IMR-90 (cell line): ENCODE results near the gene NRP2. TPM values are rescaled to one million over a fixed set of nuclear protein-coding genes. Genes with fewer than 3 reads are reported as not detected.

Experiments
- ATAC-seq: fragments of 200-7000 bp; cut with Tn5 transposase; 2 replicates; pipeline ENCODE4 v1.9.1; 2020; ENCODE audit warnings: low read depth, mild to moderate bottlenecking, moderate library complexity
- BruUV-seq: library from RNA; stranded (reverse); fragments of 400-500 nt; replicated peaks from 2 replicates; lab custom pipeline; 2021; lab: Mats Ljungman, UMichigan
- CTCF ChIA-PET: fragments of 300-600 bp; formaldehyde crosslinking; extraction: SDS; loops from one replicate; lab custom pipeline; 2021; ENCODE audit warnings: antibody characterized with exemption; lab: Yijun Ruan, JAX
- POLR2A ChIA-PET: fragments of 300-600 bp; sonication (Branson Sonifier 250); formaldehyde crosslinking; loops from one replicate; lab custom pipeline; 2022; ENCODE audit warnings: antibody characterized with exemption; ENCODE audit not compliant: unreplicated experiment; lab: Charles Lee
- DNase-seq: peaks from one replicate; pipeline ENCODE4 v3.0.0; 2013
- H2AFZ ChIP-seq: replicated peaks from 2 replicates; pipeline ENCODE3; 2013; ENCODE audit warnings: low read length, mild to moderate bottlenecking; ENCODE audit not compliant: poor library complexity
- H2AK5ac ChIP-seq: 2 replicates; pipeline ENCODE4 v1.6.1; 2013; ENCODE audit warnings: low read depth, low read length, inconsistent platforms
- H2AK9ac ChIP-seq: replicated peaks from 2 replicates; pipeline ENCODE3; 2013; ENCODE audit warnings: mild to moderate bottlenecking, low read depth, low read length, moderate library complexity; ENCODE audit not compliant: poor library complexity
- H2BK120ac ChIP-seq: 2 replicates; pipeline ENCODE4 v1.6.1; 2013; ENCODE audit warnings: low read depth, low read length, inconsistent platforms
- H2BK15ac ChIP-seq: 3 replicates; pipeline ENCODE4 v1.6.1; 2013; ENCODE audit warnings: low read depth, low read length, inconsistent platforms
- H2BK20ac ChIP-seq: 2 replicates; pipeline ENCODE4 v1.6.1; 2013; ENCODE audit warnings: low read depth, mild to moderate bottlenecking, inconsistent platforms, low read length, moderate library complexity
- H2BK5ac ChIP-seq: 2 replicates; pipeline ENCODE4 v1.6.1; 2013; ENCODE audit warnings: mild to moderate bottlenecking, low read depth, low read length, inconsistent platforms; ENCODE audit not compliant: poor library complexity, severe bottlenecking
- H3K14ac ChIP-seq: replicated peaks from 2 replicates; pipeline ENCODE4 v1.6.1; 2013; ENCODE audit warnings: low read depth, low read length, inconsistent platforms
- H3K18ac ChIP-seq: 2 replicates; pipeline ENCODE4 v1.6.1; 2013; ENCODE audit warnings: low read depth, low read length, control low read depth
- H3K23ac ChIP-seq: 2 replicates; pipeline ENCODE4 v1.6.1; 2013; ENCODE audit warnings: low read depth, low read length, inconsistent platforms
- H3K27ac ChIP-seq: 2 replicates; pipeline ENCODE4 v1.5.1; 2013; ENCODE audit warnings: mild to moderate bottlenecking, control low read depth, low read length; ENCODE audit not compliant: insufficient read depth
- H3K27me3 ChIP-seq: 2 replicates; pipeline ENCODE4 v1.6.1; 2013; ENCODE audit warnings: low read length; ENCODE audit not compliant: control insufficient read depth, insufficient read depth
- H3K36me3 ChIP-seq: 2 replicates; pipeline ENCODE4 v1.6.1; 2013; ENCODE audit warnings: low read length, mixed read lengths; ENCODE audit not compliant: control insufficient read depth, insufficient read depth
- H3K4ac ChIP-seq: 2 replicates; pipeline ENCODE4 v1.6.1; 2013; ENCODE audit warnings: low read depth, low read length, inconsistent platforms
- H3K4me1 ChIP-seq: 2 replicates; pipeline ENCODE4 v1.6.1; 2013; ENCODE audit warnings: low read length, mixed read lengths; ENCODE audit not compliant: control insufficient read depth, insufficient read depth
- H3K4me2 ChIP-seq: 2 replicates; pipeline ENCODE4 v1.6.1; 2013; ENCODE audit warnings: low read depth, mild to moderate bottlenecking, control low read depth, low read length, moderate library complexity
- H3K4me3 ChIP-seq: 2 replicates; pipeline ENCODE4 v1.5.1; 2013; ENCODE audit warnings: low read depth, mild to moderate bottlenecking, control low read depth, low read length, moderate library complexity; ENCODE audit not compliant: insufficient read depth
- H3K56ac ChIP-seq: 2 replicates; pipeline ENCODE4 v1.6.1; 2013; ENCODE audit warnings: low read length, inconsistent platforms; ENCODE audit not compliant: insufficient read depth; ENCODE audit errors: extremely low read depth
- H3K79me1 ChIP-seq, 2 experiments: 2 replicates each; pipeline ENCODE4 v1.6.1; 2013; ENCODE audit warnings: low read length in 2 of 2, inconsistent platforms in 1 of 2, low read depth in 1 of 2
- H3K9ac ChIP-seq: 2 replicates; pipeline ENCODE4 v1.6.1; 2013; ENCODE audit warnings: low read depth, low read length, control low read depth
- H3K9me1 ChIP-seq: 2 replicates; pipeline ENCODE4 v1.6.1; 2013; ENCODE audit warnings: low read length, inconsistent platforms; ENCODE audit not compliant: insufficient read depth
- H3K9me3 ChIP-seq: 2 replicates; pipeline ENCODE4 v1.6.1; 2013; ENCODE audit warnings: low read length; ENCODE audit not compliant: control insufficient read depth, insufficient read depth
- H4K20me1 ChIP-seq: 2 replicates; pipeline ENCODE4 v1.6.1; 2013; ENCODE audit warnings: low read length, inconsistent platforms; ENCODE audit not compliant: insufficient read depth
- H4K5ac ChIP-seq: 2 replicates; pipeline ENCODE4 v1.6.1; 2013; ENCODE audit warnings: mild to moderate bottlenecking, low read depth, low read length, control low read depth
- H4K8ac ChIP-seq, 2 experiments: 2 replicates each; pipeline ENCODE4 v1.6.1; 2013; ENCODE audit warnings: low read depth in 2 of 2, low read length in 2 of 2, control low read depth in 1 of 2, inconsistent platforms in 1 of 2
- H4K91ac ChIP-seq: 2 replicates; pipeline ENCODE4 v1.6.1; 2013; ENCODE audit warnings: low read depth, low read length, inconsistent platforms; ENCODE audit not compliant: insufficient read depth
- BHLHE40 ChIP-seq: fragments of 150-350 bp; IDR thresholded peaks from 2 replicates; pipeline ENCODE4 v1.6.1; 2016; ENCODE audit warnings: mild to moderate bottlenecking, low read depth, low read length
- CEBPB ChIP-seq: IDR thresholded peaks from 2 replicates; pipeline ENCODE4 v1.6.1; 2012; ENCODE audit warnings: low read depth, low read length, improper control_type of control experiment
- CHD1 ChIP-seq: IDR thresholded peaks from 2 replicates; pipeline ENCODE4 v1.6.1; 2012; ENCODE audit warnings: low read depth, low read length, improper control_type of control experiment
- FOS ChIP-seq: fragments of 150-350 bp; IDR thresholded peaks from 2 replicates; pipeline ENCODE4 v1.6.1; 2016; ENCODE audit warnings: low read depth, low read length
- MAFK ChIP-seq: IDR thresholded peaks from 2 replicates; pipeline ENCODE4 v1.6.1; 2012; ENCODE audit warnings: low read depth, low read length, improper control_type of control experiment
- MAZ ChIP-seq: IDR thresholded peaks from 2 replicates; pipeline ENCODE4 v1.6.1; 2012; ENCODE audit warnings: low read depth, mild to moderate bottlenecking, low read length, improper control_type of control experiment, moderate library complexity, borderline replicate concordance
- MXI1 ChIP-seq: IDR thresholded peaks from 2 replicates; pipeline ENCODE4 v1.6.1; 2012; ENCODE audit warnings: low read depth, mild to moderate bottlenecking, low read length, moderate library complexity, borderline replicate concordance
- NFE2L2 ChIP-seq: fragments of 150-350 bp; IDR thresholded peaks from 2 replicates; pipeline ENCODE4 v1.6.1; 2016; ENCODE audit warnings: low read depth, mild to moderate bottlenecking, low read length
- POLR2A ChIP-seq: IDR thresholded peaks from 2 replicates; pipeline ENCODE4 v1.6.1; 2012; ENCODE audit warnings: mild to moderate bottlenecking, low read depth, low read length
- RAD21 ChIP-seq: IDR thresholded peaks from 2 replicates; pipeline ENCODE4 v1.6.1; 2012; ENCODE audit warnings: low read length, improper control_type of control experiment
- RCOR1 ChIP-seq: IDR thresholded peaks from 2 replicates; pipeline ENCODE4 v1.6.1; 2012; ENCODE audit warnings: mild to moderate bottlenecking, low read length, improper control_type of control experiment; ENCODE audit not compliant: insufficient replicate concordance
- RFX5 ChIP-seq: IDR thresholded peaks from 2 replicates; pipeline ENCODE4 v1.8.0; 2012; ENCODE audit warnings: low read depth, mild to moderate bottlenecking, low read length, moderate library complexity
- SMC3 ChIP-seq: fragments of 150-350 bp; IDR thresholded peaks from 2 replicates; pipeline ENCODE4 v1.6.1; 2016; ENCODE audit warnings: low read depth, mild to moderate bottlenecking, antibody characterized with exemption, low read length, moderate library complexity
- WGBS, 2 experiments: methylation state at CpG; one replicate each; pipeline versions ENCODE4 v1.1.5 to v1.1.7; 2013; ENCODE audit warnings: missing lambda C conversion rate in 2 of 2; ENCODE audit not compliant: insufficient read length in 1 of 2; ENCODE audit errors: extremely low coverage in 2 of 2; 5-methylcytosine and 5-hydroxymethylcytosine counted together
- dilution Hi-C: fragments of 300-500 bp; cut with HindIII; formaldehyde crosslinking; loops from one replicate; pipeline ENCODE4 v1.14.3; 2018; ENCODE audit warnings: low sequenced_read_pairs; ENCODE audit not compliant: unreplicated experiment
- in situ Hi-C: fragments of 300-500 bp; cut with MboI; formaldehyde crosslinking; loops from 3 replicates; pipeline ENCODE4 v1.14.3; 2019; ENCODE audit warnings: low sequenced_read_pairs, inconsistent platforms, mixed read lengths
- intact Hi-C: fragments of 100-400 bp; cut with micrococcal nuclease; formaldehyde crosslinking; loops from 2 replicates; pipeline ENCODE4 v1.10.0; 2022
- polyA plus RNA-seq, 3 experiments: library from polyadenylated mRNA; depleted of rRNA; stranded (reverse); fragments of >200 nt; gene quantifications; 2 replicates each; pipeline ENCODE4 v1.2.3, GENCODE V29; 2012; ENCODE audit warnings: low replicate concordance in 1 of 3
- total RNA-seq: library from RNA; depleted of rRNA; stranded (reverse); fragments of >200 nt; gene quantifications from 2 replicates; pipeline ENCODE4 v1.2.3, GENCODE V29; 2012
- TF ChIP-seq, protein P1 (sequence below): fragments of 150-350 bp; IDR thresholded peaks from 2 replicates; pipeline ENCODE4 v1.6.1; 2016; ENCODE audit warnings: low read depth, mild to moderate bottlenecking, low read length, moderate library complexity, borderline replicate concordance
- TF ChIP-seq, protein P2 (sequence below): fragments of 150-350 bp; IDR thresholded peaks from 2 replicates; pipeline ENCODE4 v1.6.1; 2017; ENCODE audit warnings: mild to moderate bottlenecking, antibody characterized with exemption, low read length, low read depth

NRP2 gene
- total and polyA plus RNA-seq, 2 of the 4 experiments (the other 2 are of a cell fraction), result 46.4 to 51.3 TPM

DNA sequence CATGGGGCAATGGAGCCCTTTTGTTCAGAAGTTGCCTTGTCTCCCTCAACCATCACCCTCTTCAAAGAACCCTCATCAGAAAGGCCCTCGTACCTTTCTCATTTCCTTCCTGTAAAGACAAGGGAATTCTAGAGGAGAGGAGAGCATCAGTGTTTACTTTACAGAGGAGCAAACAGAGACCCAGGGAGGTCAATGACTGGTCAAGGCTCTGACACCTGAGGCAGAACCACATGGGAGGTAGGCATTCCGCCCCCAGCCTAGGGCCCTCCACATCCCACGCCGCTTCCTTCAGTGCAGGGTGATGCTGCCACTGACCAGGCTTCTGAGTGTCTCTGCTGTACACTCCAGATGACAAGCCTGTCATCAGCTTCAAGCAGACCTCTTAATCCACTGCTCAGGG lies 104.7 kb downstream of the NRP2 start:
- no peak overlapping the region for H4K5ac ChIP-seq
- H3K56ac ChIP-seq, result no peak overlapping the region
- no peaks in the 10 kb centered on the region for H3K9me3 ChIP-seq
- H3K18ac ChIP-seq, result no peak overlapping the region
- H4K8ac ChIP-seq, result no peak overlapping the region
- H4K20me1 ChIP-seq, result no peaks in the 10 kb centered on the region
- 90% methylated on average over 2 of the region's 4 CpGs; no CpG with 5 or more reads in 1 of the 2 experiments for WGBS, 2 experiments
- H3K36me3 ChIP-seq, result peaks cover 5% of the 10 kb centered on the region; the same call in 1 of the 2 replicates
- peaks cover 10% of the 10 kb centered on the region for H3K4me1 ChIP-seq
- no peak overlapping the region for H4K91ac ChIP-seq
- no peak overlapping the region for H3K14ac ChIP-seq
- no peaks in the 10 kb centered on the region for H3K79me1 ChIP-seq
- no peak overlapping the region for H2AFZ ChIP-seq
- H3K27me3 ChIP-seq, result no peaks in the 10 kb centered on the region
- no TSS peak for BruUV-seq
- no peak overlapping the region for H2BK20ac ChIP-seq
- no peak overlapping the region for H3K9ac ChIP-seq
- no peak overlapping the region for H3K4me2 ChIP-seq
- intact Hi-C loops, result no loop called here
- H3K4me3 ChIP-seq, result no peak overlapping the region
- H3K23ac ChIP-seq, result no peak overlapping the region
- H2BK15ac ChIP-seq, result no peak overlapping the region
- ATAC-seq, result no peak
- TF ChIP-seq SMC3 (no peak), NFE2L2 (no peak), FOS (no peak), BHLHE40 (no peak), MXI1 (no peak), CEBPB (no peak), RCOR1 (no peak), CHD1 (no peak), POLR2A (no peak), RAD21 (no peak), RFX5 (no peak), MAFK (no peak), MAZ (no peak)
- TF ChIP-seq, protein P1, sequence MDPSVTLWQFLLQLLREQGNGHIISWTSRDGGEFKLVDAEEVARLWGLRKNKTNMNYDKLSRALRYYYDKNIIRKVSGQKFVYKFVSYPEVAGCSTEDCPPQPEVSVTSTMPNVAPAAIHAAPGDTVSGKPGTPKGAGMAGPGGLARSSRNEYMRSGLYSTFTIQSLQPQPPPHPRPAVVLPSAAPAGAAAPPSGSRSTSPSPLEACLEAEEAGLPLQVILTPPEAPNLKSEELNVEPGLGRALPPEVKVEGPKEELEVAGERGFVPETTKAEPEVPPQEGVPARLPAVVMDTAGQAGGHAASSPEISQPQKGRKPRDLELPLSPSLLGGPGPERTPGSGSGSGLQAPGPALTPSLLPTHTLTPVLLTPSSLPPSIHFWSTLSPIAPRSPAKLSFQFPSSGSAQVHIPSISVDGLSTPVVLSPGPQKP, result no peak
- TF ChIP-seq, protein P2, sequence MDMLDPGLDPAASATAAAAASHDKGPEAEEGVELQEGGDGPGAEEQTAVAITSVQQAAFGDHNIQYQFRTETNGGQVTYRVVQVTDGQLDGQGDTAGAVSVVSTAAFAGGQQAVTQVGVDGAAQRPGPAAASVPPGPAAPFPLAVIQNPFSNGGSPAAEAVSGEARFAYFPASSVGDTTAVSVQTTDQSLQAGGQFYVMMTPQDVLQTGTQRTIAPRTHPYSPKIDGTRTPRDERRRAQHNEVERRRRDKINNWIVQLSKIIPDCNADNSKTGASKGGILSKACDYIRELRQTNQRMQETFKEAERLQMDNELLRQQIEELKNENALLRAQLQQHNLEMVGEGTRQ, result no peak
- H2AK5ac ChIP-seq, result no peak overlapping the region
- POLR2A ChIA-PET, result no interaction called here
- dilution Hi-C loops, result no loop called here
- H3K4ac ChIP-seq, result no peak overlapping the region
- no peak overlapping the region for H2BK120ac ChIP-seq
- in situ Hi-C loops, result no loop called here
- H3K9me1 ChIP-seq, result no peaks in the 10 kb centered on the region
- CTCF ChIA-PET, result no interaction called here
- H3K27ac ChIP-seq, result no peak overlapping the region
- H2BK5ac ChIP-seq, result no peak overlapping the region
- H2AK9ac ChIP-seq, result no peak overlapping the region
- DNase-seq, result no peak
